Measurements from ENCODE around the gene GHRHR.

The GHRHR gene

DNA sequence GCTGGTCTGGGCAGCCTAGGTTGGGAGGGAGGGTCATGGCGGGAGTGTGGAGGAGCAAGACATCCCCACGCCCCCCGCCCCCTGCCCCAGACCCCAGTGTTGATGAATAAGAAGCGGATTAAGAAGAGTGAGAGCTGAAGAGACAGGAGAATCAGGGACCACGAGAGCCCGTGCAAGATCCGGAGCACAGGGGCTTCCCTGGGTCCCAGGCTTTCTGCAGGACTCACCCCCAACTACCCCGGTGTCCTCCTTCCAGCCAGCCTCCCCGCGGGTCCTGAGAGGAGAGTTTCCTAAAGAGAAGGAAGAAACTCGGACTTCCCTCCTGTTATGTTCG is 20.1 kb downstream of the GHRHR start:
- in situ Hi-C loops (cut with MboI; ENCODE audit: low sequenced_read_pairs) = loop anchor here (10.0 kb wide), 1 partner anchor 141 kb away; no protein-coding TSS in a partner anchor

DNA sequence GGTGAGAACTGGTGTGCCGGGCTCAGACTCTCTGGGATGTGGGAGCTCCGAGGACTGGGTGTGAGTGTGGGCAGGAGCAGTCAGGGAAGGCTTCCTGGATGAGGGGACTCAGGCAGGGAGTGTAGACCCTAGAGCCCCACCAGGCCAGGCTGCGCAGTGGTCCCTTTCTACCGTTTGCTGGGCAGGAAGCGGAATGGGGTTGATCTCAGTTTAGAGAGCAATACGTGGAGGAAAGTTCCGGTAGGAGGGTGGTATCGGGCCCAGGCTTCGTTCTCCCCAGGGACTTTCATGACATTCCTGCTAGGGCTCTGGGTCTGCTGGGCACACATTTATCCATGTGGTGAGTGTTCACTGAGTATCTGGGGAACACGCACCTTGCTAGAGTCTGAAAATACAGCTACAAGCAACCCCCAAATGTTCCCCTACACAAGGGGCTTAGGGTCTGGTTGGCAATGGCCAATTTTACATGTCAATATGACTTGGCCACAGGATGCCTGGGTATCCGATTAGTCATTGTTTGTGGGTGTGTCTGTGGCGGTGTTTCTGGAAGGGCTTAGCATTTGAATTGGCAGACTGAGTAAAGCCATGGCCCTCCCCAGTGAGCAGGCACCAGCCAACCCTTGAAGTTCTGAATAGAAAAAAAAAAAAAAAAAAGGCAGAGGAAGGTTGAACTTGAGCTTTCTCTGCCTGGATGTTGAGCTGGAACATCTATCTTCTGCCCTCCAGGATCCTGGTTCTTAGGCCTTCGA is 20.8 kb downstream of the GHRHR start:
- in situ Hi-C loops (cut with MboI; ENCODE audit: low sequenced_read_pairs) = loop anchor here (10.0 kb wide), 1 partner anchor 140 kb away; no protein-coding TSS in a partner anchor

DNA sequence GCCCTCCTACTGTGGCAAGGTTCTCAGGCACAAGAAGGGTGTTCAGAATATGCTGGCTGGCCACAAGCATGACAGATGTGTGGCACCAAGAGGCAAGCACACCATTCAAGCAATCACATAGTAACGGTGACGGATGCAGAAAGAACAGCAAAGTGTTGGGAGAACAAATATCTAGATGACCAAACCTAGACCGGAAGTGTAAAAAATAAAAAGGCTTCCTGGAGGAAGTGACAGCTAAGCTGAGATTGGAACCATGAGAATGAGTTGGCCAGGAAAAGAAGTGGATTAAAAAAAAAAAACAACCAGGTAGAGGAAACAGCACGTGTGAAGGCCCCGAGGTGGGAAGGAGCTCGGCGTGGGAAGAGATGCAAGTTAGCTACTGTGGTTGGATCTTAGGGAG is 22.0 kb downstream of the GHRHR start:
- in situ Hi-C loops (cut with MboI; ENCODE audit: low sequenced_read_pairs) = loop anchor here (10.0 kb wide), 1 partner anchor 139 kb away; no protein-coding TSS in a partner anchor

DNA sequence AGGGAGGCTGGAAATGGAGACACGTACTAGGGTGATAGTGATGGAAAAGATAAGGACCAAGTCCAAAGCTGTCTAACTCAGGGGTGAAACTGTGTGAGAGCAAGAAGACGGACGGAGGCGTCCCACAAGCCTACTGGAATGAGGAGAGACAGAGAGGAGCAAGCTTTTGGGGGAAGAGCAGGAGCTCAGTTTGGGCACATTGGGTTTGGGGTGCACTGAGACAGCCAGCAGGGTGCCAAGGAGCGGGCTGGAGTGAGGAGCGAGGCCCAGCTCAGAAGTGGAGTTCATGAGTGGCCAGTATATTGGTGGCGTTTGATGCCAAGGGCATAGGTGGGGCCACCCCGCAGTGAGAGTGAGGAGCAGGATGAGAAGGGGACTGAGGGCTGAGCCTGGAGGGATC is 22.6 kb downstream of the GHRHR start:
- in situ Hi-C loops (cut with MboI; ENCODE audit: low sequenced_read_pairs) = loop anchor here (10.0 kb wide), 1 partner anchor 138 kb away; no protein-coding TSS in a partner anchor

DNA sequence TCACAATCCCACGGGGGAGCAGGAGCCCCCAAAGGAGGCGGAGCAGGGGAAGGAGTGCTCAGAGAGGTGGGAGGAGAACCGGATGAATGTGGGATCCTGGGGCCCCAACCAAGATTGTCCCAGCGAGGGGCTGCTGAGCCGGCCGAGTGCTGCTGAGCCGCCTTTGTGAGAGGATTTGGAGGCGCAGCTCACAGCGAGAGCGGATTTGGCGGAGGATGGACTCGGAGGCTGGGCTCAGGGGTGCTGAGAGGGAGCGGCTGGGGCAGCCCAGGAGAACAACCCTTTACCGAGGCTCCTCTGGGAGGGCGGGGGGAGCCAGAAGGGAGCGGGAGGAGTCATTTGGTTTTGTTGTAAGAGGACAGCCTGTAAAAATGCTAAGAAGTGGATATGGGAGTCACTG is 23.0 kb downstream of the GHRHR start:
- in situ Hi-C loops (cut with MboI; ENCODE audit: low sequenced_read_pairs) = loop anchor here (10.0 kb wide), 1 partner anchor 138 kb away; no protein-coding TSS in a partner anchor

DNA sequence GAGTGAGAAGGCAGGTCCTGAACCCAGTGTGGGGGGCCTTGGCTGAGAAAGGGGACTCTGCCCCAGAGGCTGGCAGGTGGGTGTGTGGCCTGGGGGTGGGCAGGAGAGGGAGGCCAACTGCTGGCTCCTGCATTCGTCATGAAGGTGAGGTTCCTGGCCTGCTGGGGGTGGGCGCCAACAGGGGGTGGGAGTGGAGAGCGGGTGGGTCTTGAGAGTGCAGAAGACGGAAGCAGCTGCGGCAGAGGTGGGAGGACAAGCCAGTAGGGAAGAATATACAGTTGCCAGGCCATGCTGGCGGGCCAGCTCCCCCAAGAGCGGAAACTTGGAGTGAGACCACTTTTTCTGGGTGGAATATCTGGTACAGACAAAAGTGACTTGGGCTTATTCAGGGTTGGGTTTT is 23.4 kb downstream of the GHRHR start:
- in situ Hi-C loops (cut with MboI; ENCODE audit: low sequenced_read_pairs) = loop anchor here (10.0 kb wide), 1 partner anchor 138 kb away; no protein-coding TSS in a partner anchor

DNA sequence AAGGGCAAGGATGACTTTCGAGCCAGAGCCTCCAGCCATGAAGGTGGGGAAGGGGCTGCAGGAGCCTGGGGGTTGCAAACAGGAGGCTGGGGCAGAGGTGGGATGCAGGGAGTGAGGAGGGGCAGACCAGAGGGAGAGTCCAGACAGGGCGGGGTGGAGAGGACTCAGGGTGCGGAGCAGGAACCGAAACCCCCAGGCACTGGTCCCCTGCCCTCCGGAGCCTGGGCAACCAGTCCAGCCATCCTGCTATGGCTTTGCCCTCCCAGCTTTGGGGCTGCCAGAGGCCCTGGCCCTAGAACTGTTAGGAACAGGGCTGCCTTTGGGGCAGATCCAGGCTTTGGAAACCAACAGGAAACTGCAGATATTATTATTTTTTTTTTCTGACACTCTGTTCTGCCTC is 24.2 kb downstream of the GHRHR start:
- in situ Hi-C loops (cut with MboI; ENCODE audit: low sequenced_read_pairs) = loop anchor here (10.0 kb wide), 1 partner anchor 137 kb away; no protein-coding TSS in a partner anchor

DNA sequence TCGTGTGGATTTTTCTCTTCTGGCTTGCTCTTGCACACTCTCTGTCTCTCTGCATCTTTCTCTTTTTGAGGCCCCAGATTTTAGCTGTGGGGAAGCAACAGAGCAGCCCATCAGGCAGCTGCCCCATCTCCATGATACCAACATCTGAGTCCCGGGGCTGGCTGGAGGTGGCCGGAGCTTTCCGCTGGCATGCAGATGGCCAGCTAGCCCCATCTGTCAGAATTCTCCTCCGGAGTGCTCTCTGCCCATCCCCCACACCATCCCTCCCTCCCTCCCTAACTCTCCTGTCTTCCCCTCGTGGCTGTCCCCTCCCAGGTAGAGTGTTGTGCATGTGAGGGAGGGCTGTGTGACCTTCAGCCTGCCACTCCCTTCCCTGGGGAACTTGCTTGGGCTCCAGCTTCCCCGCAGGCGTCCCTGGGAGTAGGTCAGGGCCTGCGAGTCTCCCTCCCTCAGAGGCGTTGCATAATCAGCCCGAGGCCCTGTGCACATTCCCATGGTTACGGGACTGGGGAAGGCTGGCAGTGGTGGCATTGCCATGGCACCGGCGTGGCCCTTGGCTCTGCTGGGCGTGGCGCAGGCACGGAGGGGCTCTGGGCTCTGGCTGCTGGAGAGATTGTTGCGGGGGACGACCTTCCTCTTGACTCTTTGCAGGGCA is 24.7 kb downstream of the GHRHR start:
- in situ Hi-C loops (cut with MboI; ENCODE audit: low sequenced_read_pairs) = loop anchor here (10.0 kb wide), 1 partner anchor 136 kb away; no protein-coding TSS in a partner anchor

DNA sequence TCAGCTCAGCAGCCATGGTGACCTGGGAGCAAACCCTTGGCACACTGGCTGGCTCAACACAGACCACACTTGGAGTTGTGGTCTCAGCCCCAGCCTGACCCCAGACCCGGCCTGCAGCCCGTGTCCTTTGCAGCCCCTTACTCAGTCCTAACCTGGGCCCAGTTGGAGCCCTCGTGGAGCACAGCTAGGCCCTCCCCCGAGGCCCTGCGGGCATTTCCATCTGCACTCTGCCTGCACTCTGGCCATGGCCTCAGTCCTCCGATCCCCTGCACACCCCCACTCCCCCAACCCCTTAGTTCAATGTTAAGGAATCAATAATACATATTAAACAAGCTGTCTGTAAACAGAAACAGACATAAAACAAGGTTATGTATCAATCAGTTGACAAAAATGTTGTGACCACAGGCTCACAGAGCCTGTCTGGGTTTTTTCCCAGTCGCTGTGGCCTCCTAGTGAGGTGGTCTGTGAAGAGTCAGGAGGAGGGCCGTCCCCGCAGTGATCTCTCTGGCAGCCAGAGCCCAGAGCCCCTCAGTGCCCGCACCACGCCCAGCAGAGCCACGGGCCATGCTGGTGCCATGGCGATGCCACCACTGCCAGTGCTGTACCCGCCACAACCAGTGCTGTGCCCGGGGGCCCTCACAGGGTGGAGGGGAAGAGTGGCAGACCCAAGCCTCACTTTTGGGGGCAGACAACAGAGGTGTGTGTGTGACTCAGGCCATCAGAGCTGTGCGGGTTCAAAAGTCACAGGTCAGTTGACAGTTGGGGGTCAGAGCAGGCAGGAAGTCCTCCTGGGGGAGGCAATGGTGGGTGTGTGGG is 25.5 kb downstream of the GHRHR start:
- in situ Hi-C loops (cut with MboI; ENCODE audit: low sequenced_read_pairs) = loop anchor here (10.0 kb wide), 1 partner anchor 136 kb away; no protein-coding TSS in a partner anchor

DNA sequence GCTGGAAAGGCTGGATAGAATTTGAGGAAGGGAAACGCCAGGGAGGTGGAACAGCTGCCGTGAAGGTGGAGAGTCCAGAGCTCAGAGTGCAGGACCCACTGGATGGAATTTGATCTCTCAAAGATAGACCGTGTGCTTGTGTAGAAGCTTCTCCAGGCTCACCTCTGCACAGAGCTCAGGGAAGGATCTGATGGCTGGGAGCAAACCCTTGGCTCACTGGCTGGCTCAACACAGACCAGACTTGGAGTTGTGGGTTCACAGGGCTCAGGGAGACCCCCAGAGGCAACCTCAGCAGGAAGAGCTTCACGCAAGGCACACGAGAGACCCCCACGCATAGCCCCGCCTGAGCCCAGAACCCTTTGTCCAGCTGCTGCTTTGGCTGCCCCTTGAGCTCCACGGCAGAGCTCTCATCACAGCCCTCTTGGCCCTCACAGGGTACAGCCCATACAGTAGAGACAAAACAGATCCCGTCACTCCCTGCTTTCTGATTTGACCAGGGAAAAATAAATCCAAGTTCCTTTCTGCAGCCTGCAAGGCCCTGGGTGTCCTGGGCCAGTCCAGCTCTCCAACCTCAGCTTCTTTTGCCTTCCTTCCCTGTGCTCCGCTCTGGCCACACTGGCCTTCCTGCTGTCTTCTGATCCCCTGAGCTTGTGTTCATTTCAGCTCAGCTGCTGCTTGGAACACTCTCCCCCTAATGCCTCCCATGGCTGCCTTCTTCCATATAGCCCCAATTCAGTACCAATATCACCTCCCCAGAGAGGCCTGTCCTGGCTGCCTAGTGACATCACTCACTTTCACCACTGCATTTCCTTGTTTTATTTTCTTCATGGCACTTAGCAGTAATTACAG is 26.3 kb downstream of the GHRHR start:
- in situ Hi-C loops (cut with MboI; ENCODE audit: low sequenced_read_pairs) = loop anchor here (10.0 kb wide), 1 partner anchor 135 kb away; no protein-coding TSS in a partner anchor

DNA sequence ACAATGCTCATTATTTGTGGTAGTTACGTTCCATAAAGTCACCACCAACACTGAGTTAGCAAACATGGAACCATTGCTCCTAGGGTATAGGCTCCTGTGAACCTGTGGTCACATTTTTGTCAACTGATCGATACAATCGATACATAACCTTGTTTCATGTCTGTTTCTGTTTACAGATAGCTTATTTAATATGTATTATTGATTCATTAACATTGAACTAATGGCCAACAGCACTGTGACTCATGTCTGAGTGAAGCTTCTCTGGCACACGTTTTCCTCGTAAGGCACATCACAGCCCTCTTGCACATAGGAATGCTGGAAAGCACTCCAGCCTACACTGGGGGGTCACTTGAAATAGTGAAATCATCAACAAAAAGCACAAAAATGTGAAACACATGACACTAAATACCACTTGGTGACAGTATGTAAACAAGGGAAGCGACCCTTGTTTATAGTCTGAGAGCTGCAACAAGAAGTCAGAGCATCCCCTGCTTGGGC is 27.0 kb downstream of the GHRHR start:
- in situ Hi-C loops (cut with MboI; ENCODE audit: low sequenced_read_pairs) = no loop called here

DNA sequence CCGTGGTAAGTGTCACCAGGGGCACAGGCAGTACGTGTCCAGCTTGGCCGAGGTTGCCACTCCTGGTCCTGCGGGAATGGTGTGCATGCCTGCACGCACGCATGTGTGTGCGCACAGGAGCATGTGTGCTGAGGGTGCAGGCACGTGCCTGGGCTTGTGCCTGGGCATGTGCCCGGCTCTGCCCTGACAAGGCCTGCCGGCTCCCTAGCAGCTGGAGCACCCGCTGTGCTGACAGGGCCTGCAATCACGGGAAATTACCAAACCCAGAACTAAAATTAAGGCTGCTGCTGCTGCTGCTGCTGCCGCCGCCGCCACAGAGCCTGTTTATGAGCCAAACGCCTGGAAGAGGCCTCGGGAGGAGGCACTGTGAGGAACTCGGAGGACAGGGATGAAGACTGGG is 28.7 kb downstream of the GHRHR start:
- in situ Hi-C loops (cut with MboI; ENCODE audit: low sequenced_read_pairs) = no loop called here

DNA sequence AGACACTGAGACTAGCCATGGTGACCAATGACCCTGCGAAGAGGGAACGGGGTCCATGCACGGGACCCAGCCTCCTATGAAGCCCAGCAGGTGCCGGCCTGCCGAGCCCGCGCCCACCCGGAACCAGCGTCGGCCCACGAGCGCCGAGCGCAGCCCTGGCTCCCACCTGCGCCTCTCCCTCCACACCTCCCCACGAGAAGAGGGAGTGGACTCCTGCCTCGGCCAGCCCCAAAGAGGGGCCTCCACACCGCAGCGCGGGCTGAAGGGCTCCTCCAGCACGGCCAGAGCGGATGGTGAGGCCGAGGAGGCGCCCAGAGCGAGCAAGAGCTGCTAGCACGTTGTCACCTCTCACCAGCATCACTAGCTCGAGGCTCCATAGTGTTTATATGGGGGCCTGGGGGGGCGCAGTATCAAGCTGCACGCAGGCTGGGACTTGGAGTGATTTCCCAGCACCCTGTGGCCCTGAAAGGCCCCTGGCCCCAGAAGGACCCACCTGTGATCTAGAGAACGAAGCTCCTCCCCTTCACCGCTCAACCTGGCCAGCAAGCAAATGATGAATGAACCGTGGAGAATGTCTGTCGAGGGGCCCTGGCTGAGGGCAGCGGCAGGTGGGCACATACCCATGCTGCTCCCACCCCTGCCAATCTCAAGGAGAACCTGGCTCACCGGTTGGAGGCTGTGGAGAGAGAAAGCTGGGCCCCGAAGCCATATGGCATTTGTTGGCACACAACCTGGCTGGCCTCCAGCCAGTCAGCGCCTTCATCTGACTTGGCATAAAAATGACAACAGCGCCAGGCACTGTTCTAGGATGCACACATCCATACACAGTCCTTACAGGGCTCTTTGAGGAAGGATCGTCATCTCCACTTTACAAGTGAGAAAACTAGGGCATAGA is 30.7 kb downstream of the GHRHR start:
- in situ Hi-C loops (cut with MboI; ENCODE audit: low sequenced_read_pairs) = no loop called here

DNA sequence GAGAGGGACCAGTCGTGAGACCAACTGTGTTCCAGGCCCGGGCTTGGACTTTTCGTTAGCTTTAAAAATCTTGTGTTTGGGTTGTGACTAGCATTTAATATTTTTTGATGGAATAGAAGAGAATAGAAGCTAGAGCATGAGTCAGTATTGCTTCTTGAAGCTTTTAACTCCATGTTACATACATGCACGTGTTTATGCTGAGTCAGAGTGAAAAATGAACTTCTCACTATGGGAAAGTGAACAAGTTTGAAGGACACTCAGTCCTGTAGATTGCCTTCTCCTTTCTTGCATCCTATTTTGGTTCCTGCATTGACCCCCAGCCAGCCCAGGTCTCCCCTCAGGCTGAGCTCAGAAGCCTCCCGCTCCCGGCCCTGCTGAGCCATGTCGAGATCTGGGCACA is 31.8 kb downstream of the GHRHR start:
- in situ Hi-C loops (cut with MboI; ENCODE audit: low sequenced_read_pairs) = no loop called here

DNA sequence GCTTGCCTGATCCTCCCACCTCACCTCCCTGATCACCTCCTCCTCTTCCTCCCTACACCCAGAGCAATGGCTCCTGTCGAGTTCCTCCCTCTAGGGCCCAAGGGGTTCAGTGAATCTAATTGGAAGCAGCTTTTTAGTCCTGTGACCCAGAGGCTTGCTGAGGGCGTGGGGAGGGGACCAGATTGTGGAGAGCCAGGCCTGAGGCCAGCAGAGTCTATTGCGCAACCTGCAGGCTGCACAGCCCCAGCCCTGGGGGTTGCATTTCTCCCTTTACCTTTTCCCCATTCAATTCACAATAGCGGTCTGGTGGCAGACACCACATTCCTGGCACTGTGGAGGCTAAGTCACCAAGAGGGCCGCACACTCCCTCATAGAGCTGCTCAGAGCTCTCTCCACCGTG is 32.5 kb downstream of the GHRHR start:
- in situ Hi-C loops (cut with MboI; ENCODE audit: low sequenced_read_pairs) = no loop called here

DNA sequence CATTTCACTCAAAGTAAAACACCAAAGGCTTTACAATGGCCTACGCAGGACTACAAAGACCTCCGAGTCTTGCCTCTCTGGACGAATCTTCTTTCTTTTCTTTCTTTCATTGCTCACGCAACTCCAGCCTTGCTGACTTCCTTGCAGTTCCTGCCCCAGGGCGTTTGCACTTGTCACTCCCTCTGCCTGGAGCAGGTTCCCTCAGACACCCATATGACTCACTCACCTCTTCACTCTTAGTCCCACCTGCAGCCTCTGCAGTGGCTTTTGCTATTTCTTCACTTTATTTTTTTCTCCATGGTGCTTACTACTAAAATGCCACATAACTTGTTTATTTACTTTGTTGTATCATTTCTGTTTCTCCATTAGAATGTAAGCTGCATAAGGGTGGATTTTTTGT is 33.1 kb downstream of the GHRHR start:
- in situ Hi-C loops (cut with MboI; ENCODE audit: low sequenced_read_pairs) = no loop called here

DNA sequence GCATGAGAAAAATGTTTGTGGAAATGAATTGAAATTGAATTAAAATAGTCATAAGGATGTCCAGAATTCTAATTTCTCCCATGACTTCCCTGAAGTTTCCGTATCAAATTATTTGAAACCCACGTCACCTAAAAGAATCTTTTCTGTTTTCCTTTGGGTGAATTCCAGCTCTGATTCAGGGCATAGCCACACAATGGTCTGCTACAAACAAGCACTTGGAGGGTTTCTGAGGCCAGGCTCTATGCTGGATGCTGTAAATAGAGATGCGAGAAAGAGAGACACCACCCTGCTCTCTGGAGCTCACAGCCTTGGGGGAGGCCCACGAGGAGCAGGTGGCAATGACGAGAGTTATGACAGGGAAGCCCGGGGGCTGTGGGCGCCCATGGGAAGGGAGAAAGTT is 33.6 kb downstream of the GHRHR start:
- in situ Hi-C loops (cut with MboI; ENCODE audit: low sequenced_read_pairs) = no loop called here

DNA sequence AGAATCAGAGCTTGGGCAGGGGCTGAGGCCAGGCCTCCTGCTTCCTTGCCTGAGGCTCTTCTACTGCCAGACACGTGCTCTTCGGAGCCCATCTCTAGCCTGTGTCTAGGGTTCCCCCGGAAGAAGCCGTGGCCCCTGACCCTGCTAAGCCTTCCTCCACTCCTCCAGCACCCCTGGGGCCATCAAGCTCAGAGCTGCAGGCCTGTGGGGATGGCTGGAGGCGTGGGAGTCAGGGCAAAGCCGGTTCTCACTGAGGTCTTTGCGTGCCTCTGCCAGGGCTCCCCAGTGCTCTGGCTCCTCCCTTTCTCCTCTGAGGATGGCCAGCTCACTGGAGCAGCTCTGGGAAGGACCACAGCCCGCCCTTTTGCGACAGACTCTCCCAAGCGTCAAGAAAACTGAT is 34.4 kb downstream of the GHRHR start:
- in situ Hi-C loops (cut with MboI; ENCODE audit: low sequenced_read_pairs) = no loop called here

DNA sequence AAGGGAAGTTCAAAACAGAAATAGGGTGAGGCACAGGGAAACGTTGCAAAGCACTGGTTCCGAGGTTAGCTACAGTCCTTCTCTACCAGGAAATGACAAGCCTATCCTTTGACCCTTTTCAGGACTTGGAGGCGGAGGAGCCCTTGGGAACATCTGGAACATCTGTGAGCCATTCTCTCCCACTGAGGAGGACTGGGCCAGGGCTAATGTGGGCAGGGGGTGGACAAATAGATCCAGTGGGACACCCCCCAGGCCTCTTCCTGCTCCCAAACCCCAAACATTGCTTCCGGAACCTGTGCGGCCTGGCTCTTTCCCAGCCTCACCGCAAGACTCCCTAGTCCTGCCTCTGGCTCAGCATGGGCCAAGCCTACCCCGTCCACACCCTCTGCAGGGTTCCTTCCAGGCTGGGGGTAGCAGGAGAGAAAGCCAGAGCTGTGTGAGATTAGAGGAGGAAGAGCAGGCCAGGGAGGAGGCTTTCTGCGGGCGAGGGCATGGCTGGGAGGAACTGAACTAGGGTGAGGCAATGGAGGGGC is 36.5 kb downstream of the GHRHR start:
- in situ Hi-C loops (cut with MboI; ENCODE audit: low sequenced_read_pairs) = no loop called here

Data from HL-60/S4 treated with phorbol 12-myristate 13-acetate at 8.2 ng/mL for 4 days and 3 days (cell line).